ENCODE results near the gene RBM34. TPM values are rescaled to one million over a fixed set of nuclear protein-coding genes. Genes with fewer than 3 reads are reported as not detected.
"Not testable (repeated sequence)": the region's sequence is repeated elsewhere in the genome, so short reads cannot be mapped to it uniquely, and the experiment has no call there.

RBM34 gene
- total RNA-seq, 6 experiments from 2014 or later: 16.6 to 37.7 (median 24.7) TPM

GRCh38 chr1:235168375-235168774 lies 7.3 kb upstream of the RBM34 start:
- WGBS (ENCODE audit: insufficient coverage, low coverage, low lambda C conversion rate, missing lambda C conversion rate): 92% methylated on average over 3 of the region's 3 CpGs
- H3K4me3 ChIP-seq: no peak overlapping the region
- peaks cover 0 to 33% (median 11%) of the 10 kb centered on the region in 4 donors for H3K36me3 ChIP-seq
- DNase-seq (no peak), ATAC-seq (no peak)
- H3K9me3 ChIP-seq: no peaks in the 10 kb centered on the region
- intact Hi-C loops (cut with DNase I): no loop called here
- no peaks in the 10 kb centered on the region for H3K4me1 ChIP-seq
- TF ChIP-seq CTCF (IDR thresholded peaks at IDR 0.05): no peak
- TF ChIP-seq POLR2A (IDR thresholded peaks at IDR 0.05): no peak
- H3K27ac ChIP-seq: no peak overlapping the region
- no peaks in the 10 kb centered on the region for H3K27me3 ChIP-seq

DNA sequence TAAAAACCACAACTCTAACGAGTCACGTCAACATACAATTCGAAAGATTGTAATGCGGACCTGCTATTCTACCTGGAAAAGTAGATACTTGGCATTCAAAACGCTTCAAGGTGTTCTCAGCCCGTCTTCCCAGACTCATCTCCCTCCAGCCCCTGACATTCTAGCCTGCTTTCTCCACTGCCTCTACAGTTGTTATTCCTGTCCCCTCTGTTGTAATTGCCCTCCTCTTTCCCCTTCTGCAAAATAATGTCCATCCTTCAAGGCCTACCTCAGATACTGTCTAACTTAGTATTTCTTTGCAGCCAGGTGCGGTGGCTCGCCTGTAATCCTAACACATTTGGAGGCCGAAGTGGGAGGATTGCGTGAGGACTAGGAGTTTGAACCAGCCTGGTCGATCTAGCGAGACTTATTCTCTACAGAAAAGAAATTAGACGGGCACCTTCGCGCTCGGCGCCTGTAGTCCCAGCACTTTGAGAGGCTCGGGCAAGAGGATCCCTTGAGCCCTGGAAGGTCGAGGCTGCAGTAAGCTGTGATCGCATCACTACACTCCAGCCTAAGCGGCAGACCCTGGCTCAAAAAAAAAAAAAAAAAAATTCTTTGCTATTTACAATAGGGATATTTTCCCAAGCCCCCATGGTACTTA lies 756 bp upstream of the RBM34 start:
- Histone ChIP-seq H3K27ac (peak overlapping the region; percentile 71 to 77 (median 75)), H3K4me3 (peak overlapping the region; percentile 74 to 88 (median 79)), H3K9me3 (no peaks in the 10 kb centered on the region), H3K4me1 (peaks cover 0 to 13% (median 6%) of the 10 kb centered on the region in 4 donors), H3K27me3 (no peaks in the 10 kb centered on the region), H3K36me3 (peaks cover 0 to 19% (median 0%) of the 10 kb centered on the region in 4 donors)
- no peak for TF ChIP-seq CTCF (IDR thresholded peaks at IDR 0.05)
- TF ChIP-seq POLR2A (IDR thresholded peaks at IDR 0.05): no peak
- intact Hi-C loops (cut with DNase I): no loop called here
- DNase-seq (no peak), ATAC-seq (peak in 2 of 4 donors; percentile 3 to 4)
- 62% methylated on average over 20 of the region's 21 CpGs for WGBS (ENCODE audit: insufficient coverage, low coverage, low lambda C conversion rate, missing lambda C conversion rate)

- Histone ChIP-seq H3K27ac (peak overlapping the region; percentile 71 to 77 (median 75)), H3K27me3 (no peaks in the 10 kb centered on the region), H3K4me1 (peaks cover 0 to 13% (median 6%) of the 10 kb centered on the region in 4 donors), H3K4me3 (peak overlapping the region; percentile 74 to 88 (median 79)), H3K9me3 (no peaks in the 10 kb centered on the region), H3K36me3 (peaks cover 0 to 29% (median 0%) of the 10 kb centered on the region in 4 donors)
- intact Hi-C loops (cut with DNase I): no loop called here
- ATAC-seq: peak in 2 of 4 donors; percentile 36 to 47
- no peak for DNase-seq
- WGBS (ENCODE audit: insufficient coverage, low coverage, low lambda C conversion rate, missing lambda C conversion rate): 6% methylated on average over 13 of the region's 14 CpGs
- TF ChIP-seq POLR2A (IDR thresholded peaks at IDR 0.05): no peak
- TF ChIP-seq CTCF (IDR thresholded peaks at IDR 0.05): no peak
Measured at GRCh38 chr1:235160383-235160956, 580 bp downstream of the RBM34 start.

DNA sequence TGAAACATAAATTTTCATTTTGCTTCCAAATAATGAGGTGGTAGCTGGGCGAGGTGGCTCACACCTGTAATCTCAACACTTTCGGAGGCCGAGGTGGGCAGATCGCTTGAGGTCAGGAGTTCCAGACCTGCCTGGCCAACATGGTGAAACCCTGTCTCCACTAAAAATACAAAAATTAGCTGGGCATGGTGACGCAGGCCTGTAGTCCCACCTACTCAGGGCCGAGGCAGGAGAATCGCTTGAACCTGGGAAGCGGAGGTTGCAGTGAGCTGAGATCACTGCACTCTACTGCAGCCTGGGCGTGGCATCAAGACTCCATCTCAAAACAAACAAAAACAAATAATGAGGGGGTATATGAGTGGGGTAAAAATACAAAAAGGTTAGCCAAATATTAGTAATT lies 1.1 kb downstream of the RBM34 start:
- intact Hi-C loops (cut with DNase I): not testable (repeated sequence)

DNA sequence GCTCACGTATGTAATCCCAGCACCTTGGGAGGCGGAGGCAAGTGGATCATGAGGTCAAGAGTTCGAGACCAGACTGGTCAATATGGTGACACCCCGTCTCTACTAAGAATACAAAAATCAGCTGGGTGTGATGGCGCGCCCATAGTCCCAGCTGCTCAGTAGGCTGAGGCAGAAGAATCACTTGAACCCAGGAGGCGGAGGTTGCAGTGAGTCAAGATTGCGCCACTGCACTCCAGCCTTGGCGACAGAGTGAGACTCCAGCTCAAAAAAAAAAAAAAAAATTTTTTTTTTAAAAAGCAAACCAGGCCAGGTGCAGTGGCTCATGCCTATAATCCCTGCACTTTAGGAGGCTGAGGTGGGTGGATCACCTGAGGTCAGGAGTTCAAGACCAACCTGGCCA lies 1.8 kb downstream of the RBM34 start:
- 98% methylated on average over 4 of the region's 9 CpGs for WGBS (ENCODE audit: insufficient coverage, low coverage, low lambda C conversion rate, missing lambda C conversion rate)
- intact Hi-C loops (cut with DNase I); ATAC-seq; H3K27me3 ChIP-seq; H3K4me3 ChIP-seq; DNase-seq; H3K9me3 ChIP-seq; H3K27ac ChIP-seq: not testable (repeated sequence)
- peaks cover 0 to 30% (median 0%) of the 10 kb centered on the region in 4 donors for H3K36me3 ChIP-seq
- H3K4me1 ChIP-seq: peaks cover 0 to 13% (median 6%) of the 10 kb centered on the region in 4 donors

More for the DNA sequence above, 1.1 kb downstream of the RBM34 start:
- H3K27ac ChIP-seq, ATAC-seq, H3K27me3 ChIP-seq, H3K9me3 ChIP-seq, DNase-seq: not testable (repeated sequence)
- H3K36me3 ChIP-seq: peaks cover 0 to 29% (median 0%) of the 10 kb centered on the region in 4 donors
- peaks cover 0 to 13% (median 6%) of the 10 kb centered on the region in 4 donors for H3K4me1 ChIP-seq
- H3K4me3 ChIP-seq: peak overlapping the region in 2 of 3 donors; percentile 79 to 88
- 94% methylated on average over 9 of the region's 9 CpGs for WGBS (ENCODE audit: insufficient coverage, low coverage, low lambda C conversion rate, missing lambda C conversion rate)

All from right lobe of liver (tissue), 6 donors.